HG02970 (cell line): ENCODE data around the gene ATAD3A.
"Not testable (repeated sequence)": the region's sequence is repeated elsewhere in the genome, so short reads cannot be mapped to it uniquely, and the experiment has no call there.

Source experiments
- ATAC-seq: cut with Tn5 transposase; IDR thresholded peaks from one replicate; pipeline ENCODE4 v1.9.1; 2021; ENCODE audit warnings: mild to moderate bottlenecking, moderate library complexity, moderate number of reproducible peaks; ENCODE audit not compliant: unreplicated experiment, low FRiP score

The ATAD3A gene

GRCh38 chr1:1521331-1521730 lies 9.4 kb downstream of the ATAD3A start:
- ATAC-seq: no peak

GRCh38 chr1:1522536-1522935 lies 10.6 kb downstream of the ATAD3A start:
- ATAC-seq: not testable (repeated sequence)

DNA sequence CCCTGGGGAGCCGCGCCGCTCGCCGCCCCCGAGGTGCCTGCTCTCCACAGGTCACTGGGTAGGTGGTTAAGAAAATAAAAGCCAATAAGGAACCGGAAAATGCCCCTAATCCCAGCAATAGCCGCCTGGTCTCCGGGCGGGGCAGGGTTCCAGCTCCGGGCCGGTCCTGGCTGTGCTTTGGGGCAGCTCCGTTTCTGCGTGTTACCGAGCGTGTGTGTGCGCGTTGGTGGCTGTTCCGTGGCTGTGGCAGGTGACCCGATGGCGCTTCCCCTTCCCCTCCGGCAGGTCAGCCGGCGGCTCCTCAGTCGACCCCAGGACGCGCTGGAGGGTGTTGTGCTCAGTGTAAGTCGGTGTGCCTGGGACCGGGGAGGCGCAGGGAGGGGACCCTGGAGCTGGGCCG lies 11.3 kb downstream of the ATAD3A start:
- ATAC-seq: not testable (repeated sequence)

DNA sequence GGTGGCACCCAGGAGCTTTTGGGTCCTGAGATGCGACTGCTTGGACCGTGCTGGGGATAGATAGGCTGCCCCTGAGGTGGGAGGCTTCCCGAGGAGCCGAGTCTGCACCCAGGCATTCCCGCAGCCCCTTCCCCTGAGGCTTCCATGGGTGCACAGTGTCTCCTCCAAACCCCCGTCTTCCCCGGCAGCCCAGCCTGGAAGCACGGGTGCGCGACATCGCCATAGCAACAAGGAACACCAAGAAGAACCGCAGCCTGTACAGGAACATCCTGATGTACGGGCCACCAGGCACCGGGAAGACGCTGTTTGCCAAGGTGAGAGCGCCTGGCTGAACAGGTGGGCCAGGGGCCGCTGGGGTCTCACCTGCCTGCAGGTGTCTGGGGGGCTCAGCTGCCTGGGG lies 11.7 kb downstream of the ATAD3A start:
- not testable (repeated sequence) for ATAC-seq

- ATAC-seq: not testable (repeated sequence)
Observed at GRCh38 chr1:1524750-1525383, 12.9 kb downstream of the ATAD3A start.

GRCh38 chr1:1526476-1526875 lies 14.5 kb downstream of the ATAD3A start:
- ATAC-seq: not testable (repeated sequence)

DNA sequence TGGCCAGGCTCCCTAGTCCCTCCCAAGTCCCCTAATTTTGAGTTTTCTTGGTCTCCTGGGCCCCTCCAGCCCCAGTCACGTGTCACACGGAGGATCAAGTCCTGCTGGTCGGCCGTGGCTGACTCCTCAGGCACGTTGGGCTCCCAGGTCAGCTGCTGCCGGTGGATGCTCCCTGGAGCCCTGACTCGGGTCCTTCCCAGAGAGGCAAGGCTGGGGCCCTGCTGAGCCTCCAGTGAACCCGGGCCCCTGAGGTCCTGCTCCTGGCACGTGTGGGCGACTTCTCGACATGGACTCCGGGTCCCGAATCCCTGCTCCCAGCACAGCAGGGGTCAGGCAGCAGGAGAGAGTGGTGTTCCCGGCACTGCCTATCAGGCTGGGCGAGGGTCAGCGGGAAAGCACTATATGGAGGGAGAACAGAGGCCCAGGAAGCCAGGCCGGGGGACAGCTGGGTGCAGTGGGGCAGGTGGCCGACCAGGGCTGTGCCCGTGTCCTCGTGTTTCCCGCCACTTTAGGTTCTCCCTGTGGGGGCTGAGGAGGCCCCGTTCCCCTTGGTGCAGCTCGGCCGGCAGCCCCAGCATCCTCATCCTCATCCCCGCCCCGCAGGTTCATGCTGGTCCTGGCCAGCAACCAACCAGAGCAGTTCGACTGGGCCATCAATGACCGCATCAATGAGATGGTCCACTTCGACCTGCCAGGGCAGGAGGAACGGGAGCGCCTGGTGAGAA lies 15.3 kb downstream of the ATAD3A start:
- no peak for ATAC-seq

DNA sequence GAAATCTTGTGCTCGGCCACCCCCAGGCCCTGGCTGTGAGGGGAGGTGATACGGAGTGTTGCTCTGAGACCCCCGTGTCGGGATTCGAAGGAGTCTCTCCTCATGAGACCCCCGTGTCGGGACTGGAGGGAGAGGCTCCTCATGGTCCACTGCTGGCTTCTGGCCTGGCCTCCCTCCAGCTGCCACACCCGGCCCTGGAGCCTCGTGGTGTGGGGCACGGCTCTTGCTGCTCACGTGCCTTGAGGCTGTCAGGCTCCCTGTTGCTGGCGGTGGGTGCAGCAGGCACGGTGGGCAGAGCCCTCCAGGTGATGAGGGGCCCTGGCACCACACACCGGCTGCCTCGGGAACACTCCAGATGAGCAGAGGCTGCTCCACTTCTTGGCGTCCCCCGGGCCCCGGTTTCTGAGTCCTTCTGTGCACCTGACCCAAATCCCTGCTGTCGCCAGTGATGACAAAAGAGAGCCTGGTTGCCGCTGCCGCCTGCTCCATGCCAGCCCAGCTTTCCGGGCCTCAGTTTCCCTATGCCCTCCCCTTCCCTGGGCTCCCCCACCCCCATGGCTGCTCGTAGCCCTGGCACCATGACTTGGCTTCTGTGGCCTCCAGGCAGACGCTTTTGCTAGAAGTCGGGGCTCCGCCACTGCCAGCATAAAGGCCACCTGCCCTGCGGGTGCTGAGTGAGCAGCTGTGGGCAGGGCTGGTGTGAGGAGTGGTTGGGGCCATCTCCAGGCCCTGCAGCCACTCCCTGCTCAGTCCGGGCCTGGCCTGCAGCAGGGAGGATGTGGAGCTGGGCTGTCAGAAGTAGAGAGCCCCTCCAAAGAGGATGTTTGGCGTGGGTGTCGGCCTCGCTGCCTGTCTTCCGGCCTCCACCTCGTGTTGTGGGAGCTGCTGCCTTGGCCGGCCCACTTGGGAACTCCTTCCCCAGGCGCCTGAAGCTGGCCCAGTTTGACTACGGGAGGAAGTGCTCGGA lies 16.6 kb downstream of the ATAD3A start:
- no peak for ATAC-seq

- ATAC-seq: no peak
Observed at GRCh38 chr1:1529321-1529720, 17.4 kb downstream of the ATAD3A start.

GRCh38 chr1:1529936-1530335 lies 18.0 kb downstream of the ATAD3A start:
- ATAC-seq: no peak

- no peak for ATAC-seq
Observed at GRCh38 chr1:1531947-1532346, 20.0 kb downstream of the ATAD3A start.

DNA sequence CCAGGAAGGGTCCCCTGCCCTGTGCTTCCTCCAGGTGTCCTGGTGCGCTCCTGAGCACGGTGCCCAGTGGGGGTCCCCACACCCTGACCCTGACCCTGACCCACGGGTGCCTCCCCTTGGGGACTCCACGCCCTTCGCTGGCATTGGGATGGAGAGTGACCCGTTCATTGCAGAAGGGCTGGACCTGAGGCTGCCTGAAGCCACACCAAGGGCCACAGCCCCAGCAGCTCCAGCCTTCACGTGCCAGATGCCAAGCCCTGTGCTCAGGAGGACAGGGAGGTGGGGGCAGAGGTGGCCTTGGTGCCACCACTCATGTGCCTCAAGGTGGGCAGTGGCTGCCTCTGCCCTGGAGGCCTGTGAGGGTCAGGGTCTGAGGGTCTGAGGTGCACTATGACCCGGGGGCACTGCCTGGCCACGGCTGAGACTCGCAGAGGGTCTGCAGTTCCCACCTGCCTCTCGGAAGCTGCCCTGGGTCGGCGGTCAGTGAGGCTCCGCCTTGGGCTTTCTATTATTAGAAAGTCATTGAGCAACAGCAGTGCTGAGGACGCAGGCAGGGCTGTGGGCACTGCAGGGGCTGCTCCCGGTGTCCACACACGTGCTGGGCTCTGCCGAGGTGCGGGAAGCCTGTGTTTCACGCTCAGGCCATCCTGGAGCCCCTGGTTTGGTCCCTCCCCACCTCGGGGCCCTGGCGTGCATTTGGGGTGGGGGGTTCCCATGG lies 21.4 kb downstream of the ATAD3A start:
- ATAC-seq: not testable (repeated sequence)

- ATAC-seq: not testable (repeated sequence)
Observed at GRCh38 chr1:1533894-1534291, 21.9 kb downstream of the ATAD3A start.

DNA sequence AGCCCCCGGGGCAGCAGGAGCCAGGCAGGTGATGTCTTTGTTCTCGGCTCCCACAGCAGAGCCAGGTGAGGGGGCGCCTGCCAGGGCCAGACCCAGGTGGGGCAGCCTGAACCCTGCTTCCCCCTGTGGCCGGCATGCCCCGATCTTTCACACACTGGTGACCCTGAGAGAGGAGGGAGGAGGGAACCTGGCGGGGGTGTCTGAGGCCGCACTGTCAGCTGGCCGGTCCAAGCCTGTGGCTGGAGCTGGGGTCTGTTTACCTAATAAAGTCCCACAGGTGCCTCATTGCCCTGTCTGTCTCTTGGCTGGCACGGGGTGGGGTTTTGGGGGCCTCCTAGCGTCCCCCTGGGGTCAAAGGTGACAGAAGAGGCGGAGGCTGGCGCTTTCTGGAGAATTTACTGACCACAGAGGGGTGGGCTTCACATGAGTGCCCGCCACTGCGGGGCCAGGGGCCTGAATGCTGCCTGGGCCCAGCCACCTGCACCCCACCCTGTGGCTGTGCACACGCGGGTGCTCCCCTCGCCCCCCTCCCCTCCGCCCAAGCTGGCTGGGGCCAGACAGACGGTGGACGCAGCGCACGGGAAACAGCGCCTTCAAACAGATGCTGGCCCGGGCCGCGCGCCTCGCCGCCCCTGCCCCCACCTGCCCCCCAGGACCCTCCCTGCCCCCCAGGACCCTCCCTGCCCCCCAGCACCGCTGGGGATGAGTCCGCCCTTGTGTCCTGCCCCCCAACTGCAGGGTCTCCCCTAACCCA lies 22.6 kb downstream of the ATAD3A start:
- ATAC-seq: no peak

GRCh38 chr1:1535201-1536018 lies 23.4 kb downstream of the ATAD3A start:
- ATAC-seq: no peak

DNA sequence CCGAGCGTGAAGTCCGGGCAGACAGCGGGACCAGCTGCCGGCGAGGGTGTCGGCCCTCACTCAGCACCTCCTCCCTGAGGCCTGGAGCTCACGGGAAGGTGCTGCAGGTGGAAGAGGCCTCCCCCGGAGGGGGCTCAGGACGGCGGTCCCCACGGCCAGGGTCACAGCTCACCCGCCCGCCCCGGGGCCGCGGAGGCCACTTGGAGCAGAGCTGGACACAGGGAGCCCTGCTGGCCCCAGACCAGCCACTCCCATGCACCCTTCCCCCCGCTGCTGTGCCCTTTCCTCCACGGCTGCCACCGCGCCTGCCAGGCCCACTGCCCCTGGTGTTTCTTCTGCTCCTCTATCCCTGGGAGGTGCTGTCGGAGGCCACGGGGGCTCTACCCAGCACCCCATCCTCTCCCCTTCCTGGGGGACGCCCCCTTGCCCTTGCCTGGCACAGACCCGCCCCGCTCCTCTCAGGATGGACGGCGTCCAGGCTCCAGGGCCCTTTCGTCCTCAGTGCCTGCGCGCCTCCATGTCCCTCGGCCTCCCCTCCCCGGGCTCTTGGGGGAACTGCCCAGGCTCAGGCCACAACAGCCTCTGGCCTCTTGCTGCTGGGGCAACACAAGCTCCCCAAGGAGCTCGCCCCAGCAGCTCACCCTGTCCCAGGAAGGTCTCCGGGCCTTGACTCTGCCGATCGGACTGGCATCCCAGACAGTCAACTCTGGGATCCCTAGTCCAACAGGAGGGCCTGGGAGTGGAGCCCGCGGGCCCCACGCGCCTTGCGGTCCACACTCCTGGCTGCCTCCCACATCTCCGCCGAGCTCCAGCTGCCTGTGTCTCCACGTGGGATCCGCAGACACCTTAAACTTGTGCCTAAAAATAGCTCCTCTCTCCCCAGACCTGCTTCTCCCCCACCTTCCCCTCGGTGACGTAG lies 24.3 kb downstream of the ATAD3A start:
- no peak for ATAC-seq

DNA sequence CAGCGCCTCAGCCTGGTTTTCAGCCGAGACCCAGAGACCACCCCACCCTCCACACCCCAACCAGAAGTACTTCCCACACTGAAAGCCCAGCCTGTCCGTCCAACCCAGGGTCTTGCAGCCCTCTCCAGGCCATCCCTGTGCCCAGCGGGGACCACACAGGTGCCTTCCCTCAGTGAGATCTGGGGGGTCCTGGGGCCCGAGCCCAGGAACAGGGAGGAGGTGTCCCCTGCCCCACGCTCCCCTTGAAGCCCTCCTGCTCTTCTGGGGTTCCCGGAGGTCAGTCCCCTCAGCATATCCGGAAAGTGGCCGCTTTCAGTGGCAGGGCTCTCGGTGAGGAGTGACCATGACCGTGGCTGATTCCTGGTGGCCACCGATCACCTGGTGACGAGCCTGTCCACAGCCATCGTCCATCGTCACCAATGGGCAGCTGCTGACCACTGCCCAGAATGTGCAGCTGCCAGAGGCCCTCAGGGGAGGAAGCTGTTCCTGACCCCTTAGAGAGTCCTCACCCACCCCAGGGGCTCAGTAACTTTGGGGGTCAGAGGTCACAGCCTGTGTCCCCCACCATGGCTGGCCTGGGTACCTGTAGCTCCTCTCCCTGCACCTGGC lies 25.1 kb downstream of the ATAD3A start:
- no peak for ATAC-seq
